Effector CD4-positive, alpha-beta T cell (primary cell): ENCODE results near the gene PWP2.
"Not testable (repeated sequence)": the region's sequence is repeated elsewhere in the genome, so short reads cannot be mapped to it uniquely, and the experiment has no call there.

Experiments used
- DNase-seq: peaks from one replicate; pipeline ENCODE4 v3.0.0-alpha.2; 2020

Gene PWP2

DNA sequence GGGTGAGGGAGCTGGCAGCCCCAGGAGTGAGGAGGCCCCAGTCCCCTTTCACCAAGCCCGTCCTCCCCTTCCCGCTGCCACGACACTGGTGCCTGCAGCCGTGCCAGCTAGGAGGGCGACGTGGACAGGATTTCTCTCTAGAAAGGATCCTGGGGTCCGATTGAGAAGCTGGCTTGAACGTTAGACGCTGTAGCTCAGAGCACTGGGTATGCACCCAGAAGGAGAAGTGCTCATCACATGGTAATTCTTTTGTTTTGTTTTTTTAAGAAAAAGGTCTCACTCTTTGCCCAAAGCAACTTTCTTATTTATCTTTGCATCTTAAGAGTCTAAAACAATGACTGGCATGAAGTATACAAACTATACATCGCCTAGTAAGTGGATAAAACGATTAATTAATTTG lies 60.3 kb downstream of the PWP2 start:
- not testable (repeated sequence) for DNase-seq

DNA sequence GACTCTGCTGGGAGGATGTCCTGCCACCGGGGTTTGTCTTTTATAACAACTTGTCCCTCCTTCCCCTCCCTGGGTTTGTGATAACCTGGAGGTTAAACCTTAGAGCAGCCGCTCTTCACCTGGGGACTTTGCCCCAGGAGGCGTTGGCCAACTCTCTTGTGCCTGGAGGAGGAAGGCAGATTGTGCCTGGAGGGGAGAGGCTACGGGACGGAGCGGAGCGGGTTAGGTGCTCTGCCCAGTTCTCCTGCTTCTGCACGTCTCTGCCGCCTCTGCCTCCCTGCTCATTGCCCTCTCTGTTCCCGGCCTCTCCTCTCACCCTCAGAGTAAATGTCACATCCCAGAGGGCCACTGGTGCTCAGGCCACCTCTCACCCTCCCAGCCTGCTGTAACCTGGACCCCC lies 63.1 kb downstream of the PWP2 start:
- not testable (repeated sequence) for DNase-seq

DNA sequence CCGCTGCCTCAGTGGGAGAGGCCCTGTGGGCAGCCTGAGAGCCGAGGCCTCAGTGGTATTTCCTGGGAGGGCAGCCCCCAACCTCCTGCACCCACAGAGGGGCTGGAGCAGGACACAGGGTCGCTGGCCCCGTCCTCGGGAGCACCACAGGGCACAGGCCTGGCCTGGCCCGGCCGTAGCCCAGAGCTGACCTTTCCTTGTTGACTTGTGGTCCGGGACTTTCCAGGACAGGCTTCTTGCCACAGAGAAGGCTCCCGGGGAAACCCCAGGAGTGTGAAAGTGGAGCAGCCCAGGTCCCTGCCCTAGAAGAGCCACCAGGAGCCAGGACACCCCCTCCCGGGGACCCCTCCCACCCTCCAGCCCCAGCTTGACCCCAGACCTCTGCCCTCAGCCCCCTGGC lies 63.7 kb downstream of the PWP2 start:
- not testable (repeated sequence) for DNase-seq

DNA sequence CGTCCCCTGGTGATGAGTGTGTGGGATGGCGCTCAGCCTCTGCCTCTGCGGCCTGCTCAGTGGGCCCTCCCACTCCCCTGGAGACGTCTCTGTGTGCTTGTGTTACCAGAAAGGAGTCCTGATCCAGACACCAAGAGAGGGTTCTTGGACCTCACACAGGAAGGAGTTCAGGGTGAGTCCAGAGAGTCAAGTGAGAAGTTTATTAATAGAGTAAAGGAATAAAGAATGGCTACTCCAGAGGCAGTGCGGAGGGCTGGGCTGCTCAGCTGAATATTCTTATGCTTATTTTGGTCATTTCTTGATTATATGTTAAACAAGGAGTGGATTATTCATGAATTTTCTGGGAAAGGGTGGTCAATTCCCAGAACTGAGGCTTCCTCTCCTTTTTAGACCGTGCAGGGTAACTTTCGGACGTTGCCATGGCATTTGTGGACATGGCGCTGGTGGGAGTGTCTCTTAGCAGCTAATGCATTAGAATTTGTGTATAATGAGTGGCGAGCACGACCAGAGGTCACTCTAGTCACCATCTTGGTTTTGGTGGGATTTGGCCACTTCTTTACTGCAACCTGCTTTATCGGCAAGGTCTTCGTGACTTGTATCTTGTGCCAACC lies 64.9 kb downstream of the PWP2 start:
- DNase-seq: not testable (repeated sequence)

DNA sequence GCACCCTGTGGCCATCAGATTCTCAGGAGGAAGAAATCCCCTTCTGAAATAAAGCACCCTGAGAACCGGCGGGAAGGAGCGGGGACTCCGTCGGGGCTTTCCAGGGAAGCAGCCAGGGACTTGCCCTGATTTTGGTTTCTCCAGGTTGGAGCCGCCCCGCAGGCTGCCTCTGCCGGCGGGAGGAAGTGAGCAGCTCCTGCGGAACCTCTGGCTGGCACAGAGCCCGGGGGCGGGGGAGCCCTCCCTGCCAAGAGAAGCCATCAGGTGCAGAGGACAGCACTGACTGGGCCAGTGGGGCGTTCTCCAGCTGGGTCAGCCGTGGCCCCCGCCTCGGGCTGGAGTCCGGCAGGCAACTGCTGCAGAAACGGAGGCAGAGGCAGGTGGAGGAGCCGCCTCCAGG lies 65.5 kb downstream of the PWP2 start:
- not testable (repeated sequence) for DNase-seq

DNA sequence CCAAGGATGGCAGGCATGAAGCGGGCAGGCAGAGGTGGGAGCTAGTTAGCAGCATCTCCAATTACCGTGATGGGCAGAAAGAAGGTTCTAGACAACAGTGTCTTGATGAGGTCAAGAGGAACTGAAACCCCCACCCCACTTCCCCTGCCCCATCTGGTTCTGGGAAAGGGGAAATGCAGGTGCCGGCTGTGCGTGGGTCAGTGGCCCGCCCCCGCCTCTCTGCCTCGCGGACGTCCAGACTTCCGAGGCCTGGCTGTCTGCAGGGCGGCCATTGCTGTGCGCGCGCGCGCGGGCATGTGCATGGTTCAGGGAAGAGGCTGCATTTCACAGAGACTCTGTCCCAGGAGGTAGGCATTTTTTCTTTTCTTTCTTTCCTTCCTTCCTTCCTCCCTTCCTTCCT lies 68.0 kb downstream of the PWP2 start:
- DNase-seq: not testable (repeated sequence)

DNA sequence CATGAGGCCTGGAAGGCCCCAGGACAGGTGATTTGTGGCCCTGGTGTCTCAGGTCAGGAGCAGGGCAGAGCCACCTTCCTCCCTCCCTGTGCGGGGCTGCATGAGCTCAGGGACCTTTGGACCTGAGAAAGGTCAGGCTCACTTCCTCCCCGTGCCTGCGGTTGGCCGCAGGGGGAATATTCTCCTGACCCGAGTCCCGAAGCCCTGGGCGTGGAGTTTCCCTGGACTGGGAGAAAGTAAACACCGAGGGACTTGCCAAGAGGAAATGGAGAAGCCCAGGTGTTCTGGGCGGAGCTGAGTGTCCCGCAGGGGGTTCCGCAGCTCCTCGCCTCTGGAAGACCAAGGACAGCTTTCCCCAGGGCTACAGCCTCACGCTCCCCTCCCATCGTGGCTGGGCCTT lies 68.9 kb downstream of the PWP2 start:
- not testable (repeated sequence) for DNase-seq
